GM10847 (cell line): ENCODE results near the gene PHLDA2.
A peak's percentile ranks its signal among the peaks of the same experiment; 100 is the strongest.

Source experiments
- POLR2A ChIP-seq: IDR thresholded peaks from 2 replicates; pipeline ENCODE4 v1.6.1; 2011; ENCODE audit not compliant: insufficient read length; ENCODE audit errors: extremely low read depth

Gene PHLDA2

GRCh38 chr11:2913019-2913431, 16.2 kb downstream of the PHLDA2 start:
- no peak for TF ChIP-seq POLR2A

- TF ChIP-seq POLR2A, result no peak
Measured at GRCh38 chr11:2912498-2912897, 16.7 kb downstream of the PHLDA2 start.

GRCh38 chr11:2911785-2912391, 17.3 kb downstream of the PHLDA2 start:
- no peak for TF ChIP-seq POLR2A

- no peak for TF ChIP-seq POLR2A
Measured at GRCh38 chr11:2911088-2911784, 18.0 kb downstream of the PHLDA2 start.

- TF ChIP-seq POLR2A, result no peak
Measured at GRCh38 chr11:2910401-2910955, 18.7 kb downstream of the PHLDA2 start.

- no peak for TF ChIP-seq POLR2A
Measured at GRCh38 chr11:2909133-2909902, 19.9 kb downstream of the PHLDA2 start.

- no peak for TF ChIP-seq POLR2A
Measured at GRCh38 chr11:2908130-2908529, 21.1 kb downstream of the PHLDA2 start.

- TF ChIP-seq POLR2A, result no peak
Measured at GRCh38 chr11:2904153-2905052, 24.8 kb downstream of the PHLDA2 start.

- TF ChIP-seq POLR2A, result no peak
Measured at GRCh38 chr11:2903672-2904011, 25.6 kb downstream of the PHLDA2 start.

- TF ChIP-seq POLR2A, result no peak
Measured at GRCh38 chr11:2902784-2903671, 26.2 kb downstream of the PHLDA2 start.

GRCh38 chr11:2901854-2902783, 27.1 kb downstream of the PHLDA2 start:
- TF ChIP-seq POLR2A, result peak; percentile 48

GRCh38 chr11:2901196-2901796, 27.9 kb downstream of the PHLDA2 start:
- TF ChIP-seq POLR2A, result no peak

GRCh38 chr11:2899080-2899783, 30.0 kb downstream of the PHLDA2 start:
- no peak for TF ChIP-seq POLR2A
